ENCODE results near the gene ATG2A.
A peak's percentile ranks its signal among the peaks of the same experiment; 100 is the strongest.

Gene ATG2A

DNA sequence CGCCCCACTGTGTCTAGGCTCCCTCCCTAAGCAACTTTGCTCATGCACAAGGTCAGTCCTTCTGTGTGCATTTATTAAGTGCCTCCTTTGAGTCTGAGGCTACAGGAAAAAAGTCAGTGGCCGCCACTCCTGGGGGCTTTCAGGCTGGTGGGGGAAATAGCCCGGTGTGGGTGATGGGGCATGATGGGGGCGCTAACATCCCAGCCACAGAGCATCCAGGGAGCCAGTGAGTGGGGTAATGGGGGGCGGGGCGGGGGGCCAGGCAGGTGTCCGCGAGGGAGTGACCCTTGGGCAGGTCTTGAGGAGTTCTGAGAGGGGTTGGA is 28.6 kb downstream of the ATG2A start:
- TF ChIP-seq, protein P1, sequence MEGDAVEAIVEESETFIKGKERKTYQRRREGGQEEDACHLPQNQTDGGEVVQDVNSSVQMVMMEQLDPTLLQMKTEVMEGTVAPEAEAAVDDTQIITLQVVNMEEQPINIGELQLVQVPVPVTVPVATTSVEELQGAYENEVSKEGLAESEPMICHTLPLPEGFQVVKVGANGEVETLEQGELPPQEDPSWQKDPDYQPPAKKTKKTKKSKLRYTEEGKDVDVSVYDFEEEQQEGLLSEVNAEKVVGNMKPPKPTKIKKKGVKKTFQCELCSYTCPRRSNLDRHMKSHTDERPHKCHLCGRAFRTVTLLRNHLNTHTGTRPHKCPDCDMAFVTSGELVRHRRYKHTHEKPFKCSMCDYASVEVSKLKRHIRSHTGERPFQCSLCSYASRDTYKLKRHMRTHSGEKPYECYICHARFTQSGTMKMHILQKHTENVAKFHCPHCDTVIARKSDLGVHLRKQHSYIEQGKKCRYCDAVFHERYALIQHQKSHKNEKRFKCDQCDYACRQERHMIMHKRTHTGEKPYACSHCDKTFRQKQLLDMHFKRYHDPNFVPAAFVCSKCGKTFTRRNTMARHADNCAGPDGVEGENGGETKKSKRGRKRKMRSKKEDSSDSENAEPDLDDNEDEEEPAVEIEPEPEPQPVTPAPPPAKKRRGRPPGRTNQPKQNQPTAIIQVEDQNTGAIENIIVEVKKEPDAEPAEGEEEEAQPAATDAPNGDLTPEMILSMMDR (IDR thresholded peaks at IDR 0.05; ENCODE audit: control insufficient read depth, extremely low read depth, insufficient read depth), result no peak
- H3K4me3 ChIP-seq (ENCODE audit: low read depth, low read length), result no peak overlapping the region
- no peak for DNase-seq (ENCODE audit: low read depth)

GRCh38 chr11:64887757-64888405 is 29.1 kb downstream of the ATG2A start:
- H3K4me3 ChIP-seq (ENCODE audit: low read depth, low read length), result no peak overlapping the region
- no peak for DNase-seq (ENCODE audit: low read depth)
- TF ChIP-seq, protein P1 (IDR thresholded peaks at IDR 0.05; ENCODE audit: control insufficient read depth, extremely low read depth, insufficient read depth), result peak; percentile 89

GRCh38 chr11:64887234-64887756 is 29.7 kb downstream of the ATG2A start:
- no peak overlapping the region for H3K4me3 ChIP-seq (ENCODE audit: low read depth, low read length)
- TF ChIP-seq, protein P1 (IDR thresholded peaks at IDR 0.05; ENCODE audit: control insufficient read depth, extremely low read depth, insufficient read depth), result no peak
- DNase-seq (ENCODE audit: low read depth), result no peak

- TF ChIP-seq, protein P1 (IDR thresholded peaks at IDR 0.05; ENCODE audit: control insufficient read depth, extremely low read depth, insufficient read depth), result no peak
- no peak for DNase-seq (ENCODE audit: low read depth)
- H3K4me3 ChIP-seq (ENCODE audit: low read depth, low read length), result no peak overlapping the region
Measured at GRCh38 chr11:64885367-64886286, 31.4 kb downstream of the ATG2A start.

DNA sequence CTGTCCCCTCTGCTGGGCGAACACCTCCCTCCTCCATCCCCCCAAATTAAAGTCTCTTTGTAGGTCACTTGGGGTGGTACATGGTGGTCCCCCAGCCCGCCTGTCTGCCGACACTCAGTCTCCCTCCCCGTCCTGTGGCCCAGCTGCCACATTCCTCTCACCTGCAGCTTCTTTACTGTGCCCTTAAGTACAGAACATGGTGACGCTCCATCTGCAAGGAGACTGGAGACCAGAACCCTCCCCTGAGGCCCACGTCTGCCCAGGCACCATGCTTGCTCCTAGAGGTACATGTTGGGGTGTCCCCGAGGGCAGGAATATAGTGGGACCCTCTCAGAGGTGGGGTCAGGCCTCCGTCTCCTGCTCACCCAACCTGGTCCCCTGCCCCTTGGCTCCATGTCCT is 33.0 kb downstream of the ATG2A start:
- TF ChIP-seq, protein P1 (IDR thresholded peaks at IDR 0.05; ENCODE audit: control insufficient read depth, extremely low read depth, insufficient read depth), result no peak
- no peak for DNase-seq (ENCODE audit: low read depth)
- H3K4me3 ChIP-seq (ENCODE audit: low read depth, low read length), result no peak overlapping the region

GRCh38 chr11:64883575-64883974 is 33.4 kb downstream of the ATG2A start:
- no peak for DNase-seq (ENCODE audit: low read depth)
- no peak overlapping the region for H3K4me3 ChIP-seq (ENCODE audit: low read depth, low read length)
- TF ChIP-seq, protein P1 (IDR thresholded peaks at IDR 0.05; ENCODE audit: control insufficient read depth, extremely low read depth, insufficient read depth), result no peak

Data from LNCaP clone FGC (cell line).